Psoas muscle (tissue), 8 donors: ENCODE results near the gene SARDH. TPM values are rescaled to one million over a fixed set of nuclear protein-coding genes. Genes with fewer than 3 reads are reported as not detected.

Experiments
- ATAC-seq, 4 donors: fragments of 200-7000 bp; cut with Tn5 transposase; one replicate each; pipeline ENCODE4 v1.9.1; 2020; ENCODE audit warnings: moderate library complexity in 3 of 4, mild to moderate bottlenecking in 2 of 4
- DNase-seq, 2 donors: peaks; one replicate each; pipeline ENCODE4 v3.0.0-alpha.2; 2020
- H3K27ac ChIP-seq: fragments of 200-600 bp; one replicate; pipeline ENCODE4 v1.8.0; 2022
- H3K27me3 ChIP-seq, 3 donors: fragments of 200-600 bp in 1 of 3; one replicate each; pipeline versions ENCODE4 v1.6.1 to v1.8.0; 2013 to 2022; ENCODE audit warnings: low read length in 2 of 3, mild to moderate bottlenecking in 2 of 3, moderate library complexity in 1 of 3; ENCODE audit not compliant: insufficient read depth in 3 of 3
- H3K36me3 ChIP-seq, 2 donors: fragments of 200-600 bp in 1 of 2; one replicate each; pipeline versions ENCODE4 v1.6.1 to v1.8.0; 2013 to 2022; ENCODE audit warnings: low read depth in 1 of 2, mild to moderate bottlenecking in 1 of 2, moderate library complexity in 1 of 2; ENCODE audit not compliant: insufficient read depth in 1 of 2
- H3K4me1 ChIP-seq: fragments of 200-600 bp; one replicate; pipeline ENCODE4 v1.8.0; 2022
- H3K4me3 ChIP-seq: fragments of 200-600 bp; one replicate; pipeline ENCODE4 v1.8.0; 2022; ENCODE audit warnings: mild to moderate bottlenecking
- H3K9me3 ChIP-seq: fragments of 200-600 bp; one replicate; pipeline ENCODE4 v1.8.0; 2022
- CTCF ChIP-seq: fragments of 200-600 bp; IDR thresholded peaks from one replicate; pipeline ENCODE4 v1.8.0; 2022; ENCODE audit warnings: antibody characterized with exemption
- whole genome bisulfite sequencing, 3 donors: extraction: QIAGEN DNeasy Blood & Tissue Kit; methylation state at CpG; one replicate each; pipeline versions ENCODE4 v1.1.6 to v1.1.7; 2013; 5-methylcytosine and 5-hydroxymethylcytosine counted together
- intact Hi-C, 2 donors: fragments of 100-400 bp; cut with DNase I; formaldehyde crosslinking; loops; one replicate each; pipeline versions ENCODE4 v1.11.0 to v1.14.2; 2022
- polyA plus RNA-seq, 3 donors: library from polyadenylated mRNA; stranded (reverse); fragments of 200-250 nt; gene quantifications; one replicate each; pipeline ENCODE4 v1.2.3, GENCODE V29; 2013
- total RNA-seq, 4 donors: library from RNA; stranded (reverse); fragmentation: NEBNext Ultra II Directional in 2 of 4; extraction: Animal tissue kit (Norgen Biotek cat#: 25700) in 2 of 4; gene quantifications; one replicate each; pipeline versions ENCODE4 v1.2.1 to v1.2.4, GENCODE V29; 2021 to 2023
- donor health status: healthy with polysubstance abuse.
- donor health status: DM: no; HTN: no; CAD: no; lungs with moderate emphysema.
- donor health status: Bipolar disorder and iron deficiency.
- donor health status: healthy.
- donor health status: DM: yes; HTN: yes; CAD: no.
- donor health status: DM: no; HTN: no; CAD: no.
- donor health status: DM: no; HTN: no; CAD: no.
- donor health status: DM: yes; HTN: yes; CAD: no.

SARDH gene
- total and polyA plus RNA-seq, 7 donors, result 0.16 to 2.5 (median 0.62) TPM

- DNase-seq (peak in 1 of 2 donors; percentile 34), ATAC-seq (no peak)
- TF ChIP-seq CTCF, result no peak
- 83 to 89% (median 87%) methylated on average over 17 of the region's 17 CpGs for WGBS, 3 donors
- no peaks in the 10 kb centered on the region for H3K36me3 ChIP-seq
- intact Hi-C loops, result no loop called here
- H3K27ac ChIP-seq, result no peak overlapping the region
- peaks cover 0 to 2% (median 0%) of the 10 kb centered on the region in 3 donors for H3K27me3 ChIP-seq
- H3K9me3 ChIP-seq, result no peaks in the 10 kb centered on the region
- H3K4me1 ChIP-seq, result no peaks in the 10 kb centered on the region
- no peak overlapping the region for H3K4me3 ChIP-seq
Measured at GRCh38 chr9:133684936-133685361, 53.2 kb downstream of the SARDH start.

- intact Hi-C loops, result no loop called here
- Histone ChIP-seq H3K36me3 (no peaks in the 10 kb centered on the region), H3K4me1 (no peaks in the 10 kb centered on the region), H3K27me3 (peaks cover 0 to 2% (median 0%) of the 10 kb centered on the region in 3 donors), H3K27ac (peak overlapping the region; percentile 41), H3K9me3 (no peaks in the 10 kb centered on the region), H3K4me3 (no peak overlapping the region)
- TF ChIP-seq CTCF, result no peak
- ATAC-seq (peak in 1 of 4 donors; percentile 14), DNase-seq (peak; percentile 8 to 54)
- 73 to 79% (median 77%) methylated on average over 26 of the region's 26 CpGs for WGBS, 3 donors
Measured at GRCh38 chr9:133684121-133684935, 53.8 kb downstream of the SARDH start.

GRCh38 chr9:133683586-133684120 is 54.5 kb downstream of the SARDH start:
- TF ChIP-seq CTCF, result no peak
- H3K27ac ChIP-seq, result peak overlapping the region; percentile 41
- H3K4me3 ChIP-seq, result no peak overlapping the region
- no peaks in the 10 kb centered on the region for H3K36me3 ChIP-seq
- WGBS, 3 donors, result 51 to 71% (median 59%) methylated on average over 18 to 19 of the region's 19 CpGs
- H3K4me1 ChIP-seq, result no peaks in the 10 kb centered on the region
- ATAC-seq, result peak; percentile 29 to 67 (median 46)
- no peaks in the 10 kb centered on the region for H3K9me3 ChIP-seq
- H3K27me3 ChIP-seq, result peaks cover 0 to 2% (median 0%) of the 10 kb centered on the region in 3 donors
- intact Hi-C loops, result no loop called here
- peak; percentile 39 to 82 for DNase-seq

- intact Hi-C loops, result no loop called here
- Histone ChIP-seq H3K4me3 (no peak overlapping the region), H3K4me1 (no peaks in the 10 kb centered on the region), H3K9me3 (no peaks in the 10 kb centered on the region), H3K27ac (peak overlapping the region; percentile 16), H3K36me3 (no peaks in the 10 kb centered on the region), H3K27me3 (peaks cover 0 to 2% (median 0%) of the 10 kb centered on the region in 3 donors)
- 69 to 77% (median 71%) methylated on average over 17 to 20 of the region's 20 CpGs for WGBS, 3 donors
- ATAC-seq (no peak), DNase-seq (peak; percentile 13 to 52)
- no peak for TF ChIP-seq CTCF
Measured at GRCh38 chr9:133682818-133683585, 55.1 kb downstream of the SARDH start.
